ENCODE measurements around the gene ARHGAP10.

DNA sequence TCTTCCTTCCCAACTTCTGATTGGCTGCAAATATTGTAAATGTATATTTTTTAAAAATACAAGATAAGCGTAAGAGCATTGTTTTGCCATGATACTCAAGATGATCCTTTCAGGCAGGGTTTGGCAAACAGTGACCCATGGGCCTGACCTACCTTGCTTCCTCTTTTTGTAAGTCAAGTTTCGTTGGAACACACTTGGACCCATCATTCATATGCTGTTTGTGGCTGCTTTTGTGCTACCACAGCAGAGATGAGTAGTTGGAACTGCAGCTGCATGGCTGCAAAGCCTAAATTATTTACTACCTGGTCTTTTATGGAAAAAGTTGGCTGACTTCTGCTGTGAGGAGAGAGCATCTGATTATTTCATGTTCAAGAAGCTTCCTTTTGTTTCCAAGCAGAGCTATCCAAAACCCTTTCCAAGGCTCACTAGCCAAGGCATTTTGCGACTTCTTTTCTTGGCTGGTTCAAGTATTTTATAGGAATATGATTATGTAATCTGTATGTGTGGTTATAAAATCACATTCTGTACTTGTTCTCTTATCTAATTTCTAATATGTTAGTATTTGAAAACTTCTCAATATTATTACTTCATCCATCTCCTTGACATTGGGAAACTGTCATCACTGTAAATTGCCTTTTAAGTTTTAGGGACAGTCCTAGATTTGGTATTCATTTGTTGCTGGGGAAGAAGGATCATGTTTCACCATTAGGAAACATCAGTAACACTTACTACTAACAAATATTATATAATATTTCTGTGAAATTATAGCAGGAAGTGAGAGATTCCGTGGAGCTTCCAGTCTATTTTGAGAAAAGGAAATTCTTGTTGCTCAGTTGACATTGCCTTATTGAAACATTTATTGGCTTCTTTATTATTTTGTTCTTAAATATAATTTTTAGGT lies 109.2 kb downstream of the ARHGAP10 start:
- TF ChIP-seq, protein P1, sequence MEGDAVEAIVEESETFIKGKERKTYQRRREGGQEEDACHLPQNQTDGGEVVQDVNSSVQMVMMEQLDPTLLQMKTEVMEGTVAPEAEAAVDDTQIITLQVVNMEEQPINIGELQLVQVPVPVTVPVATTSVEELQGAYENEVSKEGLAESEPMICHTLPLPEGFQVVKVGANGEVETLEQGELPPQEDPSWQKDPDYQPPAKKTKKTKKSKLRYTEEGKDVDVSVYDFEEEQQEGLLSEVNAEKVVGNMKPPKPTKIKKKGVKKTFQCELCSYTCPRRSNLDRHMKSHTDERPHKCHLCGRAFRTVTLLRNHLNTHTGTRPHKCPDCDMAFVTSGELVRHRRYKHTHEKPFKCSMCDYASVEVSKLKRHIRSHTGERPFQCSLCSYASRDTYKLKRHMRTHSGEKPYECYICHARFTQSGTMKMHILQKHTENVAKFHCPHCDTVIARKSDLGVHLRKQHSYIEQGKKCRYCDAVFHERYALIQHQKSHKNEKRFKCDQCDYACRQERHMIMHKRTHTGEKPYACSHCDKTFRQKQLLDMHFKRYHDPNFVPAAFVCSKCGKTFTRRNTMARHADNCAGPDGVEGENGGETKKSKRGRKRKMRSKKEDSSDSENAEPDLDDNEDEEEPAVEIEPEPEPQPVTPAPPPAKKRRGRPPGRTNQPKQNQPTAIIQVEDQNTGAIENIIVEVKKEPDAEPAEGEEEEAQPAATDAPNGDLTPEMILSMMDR (IDR thresholded peaks at IDR 0.05; ENCODE audit: low read length) = no peak
- TF ChIP-seq EZH2 (optimal IDR thresholded peaks at IDR 0.05; ENCODE audit: low read depth, low read length) (no peak), EZH2phosphoT487 (IDR thresholded peaks at IDR 0.05; ENCODE audit: low read length) (no peak)

Measured in MM.1S (cell line).